HG02885 (cell line): ENCODE data around the gene TSTD1.
"Not testable (repeated sequence)": the region's sequence is repeated elsewhere in the genome, so short reads cannot be mapped to it uniquely, and the experiment has no call there.

ENCODE experiments used
- ATAC-seq: cut with Tn5 transposase; IDR thresholded peaks from one replicate; pipeline ENCODE4 v1.9.1; 2021; ENCODE audit warnings: mild to moderate bottlenecking; ENCODE audit not compliant: unreplicated experiment, poor library complexity

Gene TSTD1

GRCh38 chr1:161069731-161070270, 31.0 kb upstream of the TSTD1 start, which contains the start of gene ARHGAP30:
ARHGAP30 (minus strand) TSS chr1:161069891; CDS start chr1:161069624, 267 bp downstream.
- ATAC-seq, result peak; percentile 89

GRCh38 chr1:161069241-161069640, 30.5 kb upstream of the TSTD1 start:
- peak; percentile 2 for ATAC-seq

GRCh38 chr1:161068306-161069234, 29.8 kb upstream of the TSTD1 start:
- ATAC-seq, result peak; percentile 63

- no peak for ATAC-seq
Observed at GRCh38 chr1:161066694-161067093, 27.9 kb upstream of the TSTD1 start.

GRCh38 chr1:161065681-161066080, 26.9 kb upstream of the TSTD1 start:
- ATAC-seq, result not testable (repeated sequence)

- not testable (repeated sequence) for ATAC-seq
Observed at GRCh38 chr1:161063936-161064335, 25.2 kb upstream of the TSTD1 start.

- no peak for ATAC-seq
Observed at GRCh38 chr1:161061419-161061818, 22.7 kb upstream of the TSTD1 start.

GRCh38 chr1:161059293-161059692, 20.5 kb upstream of the TSTD1 start:
- no peak for ATAC-seq

- no peak for ATAC-seq
Observed at GRCh38 chr1:161054805-161055204, 16.0 kb upstream of the TSTD1 start.

- no peak for ATAC-seq
Observed at GRCh38 chr1:161054232-161054631, 15.5 kb upstream of the TSTD1 start.

- ATAC-seq, result no peak
Observed at GRCh38 chr1:161052899-161053298, 14.1 kb upstream of the TSTD1 start.

GRCh38 chr1:161051219-161051618, 12.5 kb upstream of the TSTD1 start:
- ATAC-seq, result no peak

GRCh38 chr1:161048949-161049722, 10.4 kb upstream of the TSTD1 start:
- ATAC-seq, result no peak

GRCh38 chr1:161047436-161048420, 9.0 kb upstream of the TSTD1 start:
- ATAC-seq, result no peak

GRCh38 chr1:161046605-161047228, 8.0 kb upstream of the TSTD1 start:
- ATAC-seq, result peak; percentile 56

GRCh38 chr1:161045736-161046604, 7.2 kb upstream of the TSTD1 start, which contains the start of gene USF1:
USF1 (minus strand) TSS chr1:161045977; CDS start chr1:161043275, 2,702 bp downstream.
- ATAC-seq, result peak; percentile 74

GRCh38 chr1:161044908-161045735, 6.4 kb upstream of the TSTD1 start:
- peak; percentile 34 for ATAC-seq
